Measurements from ENCODE around the gene TDP2. TPM values are rescaled to one million over a fixed set of nuclear protein-coding genes. Genes with fewer than 3 reads are reported as not detected.
A peak's percentile ranks its signal among the peaks of the same experiment; 100 is the strongest.

The TDP2 gene
- polyA plus RNA-seq, 1 donor from 2014 or later: 49.0 TPM

GRCh38 chr6:24646771-24647170 lies 19.9 kb downstream of the TDP2 start:
- Histone ChIP-seq H3K9ac (ENCODE audit: low read length) (peak overlapping the region; percentile 68), H3K27me3 (ENCODE audit: insufficient read depth, low read depth, low read length) (no peaks in the 10 kb centered on the region), H3K79me2 (replicated peaks; ENCODE audit: insufficient read depth, low read length) (no peaks in the 10 kb centered on the region), H3K36me3 (ENCODE audit: insufficient read depth, low read length) (peaks cover 5% of the 10 kb centered on the region), H3K4me2 (ENCODE audit: low read length) (peak overlapping the region; percentile 79), H3K27ac (ENCODE audit: low read length) (peak overlapping the region; percentile 27), H3F3A (ENCODE audit: insufficient read depth, low read length, poor library complexity, severe bottlenecking) (no peaks in the 10 kb centered on the region), H3K9me3 (ENCODE audit: low read length) (no peaks in the 10 kb centered on the region), H2AFZ (ENCODE audit: low read depth, low read length) (peak overlapping the region; percentile 46), H4K20me1 (ENCODE audit: insufficient read depth) (no peaks in the 10 kb centered on the region), H3K9me2 (ENCODE audit: insufficient read depth, low read length) (no peaks in the 10 kb centered on the region), H3K4me3 (ENCODE audit: low read length) (peak overlapping the region; percentile 80)
- TF ChIP-seq REST (IDR thresholded peaks at IDR 0.05; ENCODE audit: borderline replicate concordance) (no peak), RAD21 (conservative IDR thresholded peaks at IDR 0.05) (no peak), EZH2 (IDR thresholded peaks at IDR 0.05; ENCODE audit: borderline replicate concordance, insufficient read depth, low read length, poor library complexity, severe bottlenecking) (no peak), POLR2AphosphoS5 (IDR thresholded peaks at IDR 0.05) (no peak), MXI1 (conservative IDR thresholded peaks at IDR 0.05; ENCODE audit: poor library complexity, severe bottlenecking) (no peak), SMC3 (conservative IDR thresholded peaks at IDR 0.05; ENCODE audit: poor library complexity) (no peak), CTCF (IDR thresholded peaks at IDR 0.05; ENCODE audit: poor library complexity, severe bottlenecking) (no peak), TAF1 (IDR thresholded peaks at IDR 0.05; ENCODE audit: low read depth) (no peak), EP300 (conservative IDR thresholded peaks at IDR 0.05; ENCODE audit: poor library complexity, severe bottlenecking) (no peak)

- TF ChIP-seq TAF1 (IDR thresholded peaks at IDR 0.05; ENCODE audit: low read depth) (no peak), EP300 (conservative IDR thresholded peaks at IDR 0.05; ENCODE audit: poor library complexity, severe bottlenecking) (no peak), EZH2 (IDR thresholded peaks at IDR 0.05; ENCODE audit: borderline replicate concordance, insufficient read depth, low read length, poor library complexity, severe bottlenecking) (no peak), CTCF (IDR thresholded peaks at IDR 0.05; ENCODE audit: poor library complexity, severe bottlenecking) (no peak), SMC3 (conservative IDR thresholded peaks at IDR 0.05; ENCODE audit: poor library complexity) (no peak), POLR2AphosphoS5 (IDR thresholded peaks at IDR 0.05) (no peak), REST (IDR thresholded peaks at IDR 0.05; ENCODE audit: borderline replicate concordance) (no peak), MXI1 (conservative IDR thresholded peaks at IDR 0.05; ENCODE audit: poor library complexity, severe bottlenecking) (no peak), RAD21 (conservative IDR thresholded peaks at IDR 0.05) (no peak)
- Histone ChIP-seq H3K9me3 (ENCODE audit: low read length) (no peaks in the 10 kb centered on the region), H3K36me3 (ENCODE audit: insufficient read depth, low read length) (no peaks in the 10 kb centered on the region), H3K27me3 (ENCODE audit: insufficient read depth, low read depth, low read length) (no peaks in the 10 kb centered on the region), H2AFZ (ENCODE audit: low read depth, low read length) (no peak overlapping the region), H3K4me2 (ENCODE audit: low read length) (peak overlapping the region; percentile 59), H4K20me1 (ENCODE audit: insufficient read depth) (no peaks in the 10 kb centered on the region), H3K79me2 (replicated peaks; ENCODE audit: insufficient read depth, low read length) (no peaks in the 10 kb centered on the region), H3K27ac (ENCODE audit: low read length) (no peak overlapping the region), H3K9ac (ENCODE audit: low read length) (no peak overlapping the region), H3K4me3 (ENCODE audit: low read length) (peak overlapping the region; percentile 80), H3K9me2 (ENCODE audit: insufficient read depth, low read length) (no peaks in the 10 kb centered on the region), H3F3A (ENCODE audit: insufficient read depth, low read length, poor library complexity, severe bottlenecking) (no peaks in the 10 kb centered on the region)
Measured at GRCh38 chr6:24644377-24644776, 22.3 kb downstream of the TDP2 start.

All from neural cell (in vitro differentiated cells).